HFFc6 (cell line): Measurements from ENCODE around the gene DUSP16. TPM values are rescaled to one million over a fixed set of nuclear protein-coding genes. Genes with fewer than 3 reads are reported as not detected.

ENCODE experiments used
- DNase-seq: peaks from one replicate; pipeline ENCODE4 v3.0.0-alpha.2; 2018
- H3K27ac Mint-ChIP-seq: 2 replicates; pipeline ENCODE4 v1.8.0; 2020; ENCODE audit warnings: mild to moderate bottlenecking, mixed read lengths
- H3K27me3 Mint-ChIP-seq: 2 replicates; pipeline ENCODE4 v1.8.0; 2021; ENCODE audit warnings: mild to moderate bottlenecking, moderate library complexity, mixed read lengths; ENCODE audit not compliant: insufficient read depth
- H3K36me3 Mint-ChIP-seq: 2 replicates; pipeline ENCODE4 v1.8.0; 2021; ENCODE audit warnings: low read depth, mixed read lengths
- H3K4me1 Mint-ChIP-seq: 2 replicates; pipeline ENCODE4 v1.8.0; 2020; ENCODE audit warnings: low read depth, mixed read lengths
- H3K4me3 Mint-ChIP-seq: 2 replicates; pipeline ENCODE4 v1.8.0; 2020; ENCODE audit warnings: mild to moderate bottlenecking, moderate library complexity, mixed read lengths
- H3K9me3 Mint-ChIP-seq: 2 replicates; pipeline ENCODE4 v1.8.0; 2020; ENCODE audit warnings: mild to moderate bottlenecking, mixed read lengths
- CTCF ChIP-seq: fragments of 200-600 bp; sonication (generic); IDR thresholded peaks from 2 replicates; pipeline ENCODE4 v1.5.0; 2021; ENCODE audit warnings: antibody characterized with exemption, mild to moderate bottlenecking
- total RNA-seq, 6 experiments: library from RNA; stranded (reverse); fragmentation: NEBNext Ultra II Directional; extraction: Animal tissue kit (Norgen Biotek cat#: 25700); gene quantifications; 2 replicates in 1 of 6; 3 replicates in 5 of 6; pipeline ENCODE4 v1.2.3, GENCODE V29; 2021

The DUSP16 gene
- total RNA-seq, 6 experiments from 2014 or later, result 5.9 to 8.9 (median 7.4) TPM

GRCh38 chr12:12510141-12510540 is 52.5 kb downstream of the DUSP16 start:
- DNase-seq, result peak; percentile 75
- TF ChIP-seq CTCF, result no peak
- H3K27ac Mint-ChIP-seq, result no peak overlapping the region; the same call in 1 of the 2 replicates

GRCh38 chr12:12508612-12509011 is 54.1 kb downstream of the DUSP16 start:
- H3K36me3 Mint-ChIP-seq, result no peaks in the 10 kb centered on the region
- no peak overlapping the region for H3K4me3 Mint-ChIP-seq
- H3K9me3 Mint-ChIP-seq, result no peaks in the 10 kb centered on the region
- TF ChIP-seq CTCF, result no peak
- DNase-seq, result no peak
- H3K27ac Mint-ChIP-seq, result peak overlapping the region; percentile 32; the same call in 1 of the 2 replicates
- peaks cover 26% of the 10 kb centered on the region for H3K4me1 Mint-ChIP-seq
- no peaks in the 10 kb centered on the region for H3K27me3 Mint-ChIP-seq

More at GRCh38 chr12:12510141-12510540, 52.5 kb downstream of the DUSP16 start:
- H3K36me3 Mint-ChIP-seq, result no peaks in the 10 kb centered on the region
- peaks cover 23% of the 10 kb centered on the region for H3K4me1 Mint-ChIP-seq
- no peaks in the 10 kb centered on the region for H3K9me3 Mint-ChIP-seq
- no peaks in the 10 kb centered on the region for H3K27me3 Mint-ChIP-seq
- no peak overlapping the region for H3K4me3 Mint-ChIP-seq

- H3K4me1 Mint-ChIP-seq, result peaks cover 26% of the 10 kb centered on the region
- TF ChIP-seq CTCF, result no peak
Observed at GRCh38 chr12:12507121-12507520, 55.5 kb downstream of the DUSP16 start.

GRCh38 chr12:12506496-12506890 is 56.2 kb downstream of the DUSP16 start:
- H3K4me3 Mint-ChIP-seq, result peak overlapping the region; percentile 88
- DNase-seq, result peak; percentile 51
- H3K27ac Mint-ChIP-seq, result peak overlapping the region; percentile 97

More at GRCh38 chr12:12507121-12507520, 55.5 kb downstream of the DUSP16 start:
- no peak for DNase-seq
- Mint-ChIP-seq H3K36me3 (no peaks in the 10 kb centered on the region), H3K9me3 (no peaks in the 10 kb centered on the region), H3K27me3 (no peaks in the 10 kb centered on the region; the same call in 1 of the 2 replicates), H3K27ac (peak overlapping the region; percentile 97), H3K4me3 (peak overlapping the region; percentile 88)

GRCh38 chr12:12505544-12506495 is 56.8 kb downstream of the DUSP16 start:
- Mint-ChIP-seq H3K9me3 (no peaks in the 10 kb centered on the region), H3K27me3 (no peaks in the 10 kb centered on the region; the same call in 1 of the 2 replicates), H3K36me3 (no peaks in the 10 kb centered on the region), H3K27ac (peak overlapping the region; percentile 97), H3K4me1 (peaks cover 26% of the 10 kb centered on the region), H3K4me3 (peak overlapping the region; percentile 88)
- no peak for TF ChIP-seq CTCF
- DNase-seq, result peak; percentile 73

More at GRCh38 chr12:12506496-12506890, 56.2 kb downstream of the DUSP16 start:
- no peaks in the 10 kb centered on the region for H3K9me3 Mint-ChIP-seq
- H3K4me1 Mint-ChIP-seq, result peaks cover 26% of the 10 kb centered on the region
- no peaks in the 10 kb centered on the region for H3K36me3 Mint-ChIP-seq
- TF ChIP-seq CTCF, result no peak
- H3K27me3 Mint-ChIP-seq, result no peaks in the 10 kb centered on the region; the same call in 1 of the 2 replicates
